ENCODE data around the gene CAPN5.

- no peak for TF ChIP-seq CTCF (conservative IDR thresholded peaks at IDR 0.05)
- no peak for TF ChIP-seq ZFX (IDR thresholded peaks at IDR 0.05)
Observed at GRCh38 chr11:77119531-77119936, 52.8 kb downstream of the CAPN5 start.
